SHP77 (cell line): ENCODE data around the gene FBXL17.

Experiments
- DNase-seq, 2 experiments: peaks; one replicate each; lab custom pipeline; 2025; lab: John Stamatoyannopoulos, UW

FBXL17 gene

GRCh38 chr5:108249785-108250426 is 132.0 kb downstream of the FBXL17 start:
- no peak for DNase-seq

- DNase-seq, result no peak
Measured at GRCh38 chr5:108249095-108249784, 132.7 kb downstream of the FBXL17 start.

- DNase-seq, result peak; percentile 35 to 60
Measured at GRCh38 chr5:108238936-108239887, 142.7 kb downstream of the FBXL17 start.

- DNase-seq, result no peak
Measured at GRCh38 chr5:108238461-108238860, 143.4 kb downstream of the FBXL17 start.

- no peak for DNase-seq
Measured at GRCh38 chr5:108233617-108234155, 148.2 kb downstream of the FBXL17 start.

GRCh38 chr5:108232805-108233204 is 149.1 kb downstream of the FBXL17 start:
- DNase-seq, result no peak

- no peak for DNase-seq
Measured at GRCh38 chr5:108222011-108222410, 159.9 kb downstream of the FBXL17 start.

GRCh38 chr5:108220834-108221233 is 161.1 kb downstream of the FBXL17 start:
- DNase-seq, result no peak

GRCh38 chr5:108216890-108217289 is 165.0 kb downstream of the FBXL17 start:
- no peak for DNase-seq

- no peak for DNase-seq
Measured at GRCh38 chr5:108214857-108215256, 167.0 kb downstream of the FBXL17 start.

GRCh38 chr5:108212775-108213346 is 169.0 kb downstream of the FBXL17 start:
- peak in 1 of 2 experiments; percentile 4 for DNase-seq

- no peak for DNase-seq
Measured at GRCh38 chr5:108206707-108207106, 175.2 kb downstream of the FBXL17 start.

GRCh38 chr5:108201721-108202120 is 180.2 kb downstream of the FBXL17 start:
- no peak for DNase-seq

- no peak for DNase-seq
Measured at GRCh38 chr5:108196276-108196675, 185.6 kb downstream of the FBXL17 start.

GRCh38 chr5:108193021-108193795 is 188.7 kb downstream of the FBXL17 start:
- no peak for DNase-seq

GRCh38 chr5:108184940-108185339 is 197.0 kb downstream of the FBXL17 start:
- no peak for DNase-seq

GRCh38 chr5:108181975-108182374 is 199.9 kb downstream of the FBXL17 start:
- DNase-seq, result no peak

- DNase-seq, result no peak
Measured at GRCh38 chr5:108174286-108174685, 207.6 kb downstream of the FBXL17 start.

- no peak for DNase-seq
Measured at GRCh38 chr5:108171759-108172158, 210.1 kb downstream of the FBXL17 start.

- no peak for DNase-seq
Measured at GRCh38 chr5:108168915-108169314, 213.0 kb downstream of the FBXL17 start.

- no peak for DNase-seq
Measured at GRCh38 chr5:108167174-108167573, 214.7 kb downstream of the FBXL17 start.
